ENCODE data around the gene NOTUM. TPM values are rescaled to one million over a fixed set of nuclear protein-coding genes. Genes with fewer than 3 reads are reported as not detected.

Gene NOTUM
- total and polyA plus RNA-seq, 4 donors = 0.19 to 5.4 (median 1.6) TPM

GRCh38 chr17:81978524-81979298 lies 17.7 kb upstream of the NOTUM start:
- Histone ChIP-seq H3K27me3 (ENCODE audit: control insufficient read depth in 4 of 4, insufficient read depth in 4 of 4, low read length in 3 of 4) (no peaks in the 10 kb centered on the region), H3K4me3 (ENCODE audit: low read depth in 1 of 3, low read length in 3 of 3) (peak overlapping the region in 2 of 3 donors; percentile 1 to 91), H3K9me3 (ENCODE audit: control insufficient read depth in 4 of 4, low read length in 3 of 4) (no peaks in the 10 kb centered on the region), H3K27ac (ENCODE audit: low read depth in 1 of 2, low read length in 2 of 2) (peak overlapping the region; percentile 76 to 91), H3K4me1 (ENCODE audit: control insufficient read depth in 4 of 4, insufficient read depth in 4 of 4, low read length in 3 of 4) (peaks cover 6 to 27% (median 21%) of the 10 kb centered on the region in 4 donors), H3K36me3 (ENCODE audit: control insufficient read depth in 4 of 4, insufficient read depth in 3 of 4, low read depth in 1 of 4, low read length in 3 of 4) (peaks cover 0 to 3% (median under 1%) of the 10 kb centered on the region in 4 donors), H3K9ac (ENCODE audit: low read depth in 1 of 2, low read length in 2 of 2) (peak overlapping the region in 1 of 2 donors; percentile 54)
- WGBS = 56% methylated on average over 27 of the region's 27 CpGs
- TF ChIP-seq RXRA (IDR thresholded peaks at IDR 0.05) = peak; percentile 83 to 97
- no peak for TF ChIP-seq REST (IDR thresholded peaks at IDR 0.05)
- no peak for TF ChIP-seq ZBTB33 (IDR thresholded peaks at IDR 0.05)
- peak; percentile 45 for TF ChIP-seq YY1 (IDR thresholded peaks at IDR 0.05)
- no peak for TF ChIP-seq EGR1 (IDR thresholded peaks at IDR 0.05; ENCODE audit: low read depth in 2 of 2)
- no peak for TF ChIP-seq ATF3 (IDR thresholded peaks at IDR 0.05)
- no peak for TF ChIP-seq NR2F2 (IDR thresholded peaks at IDR 0.05)
- peak; percentile 84 to 88 for TF ChIP-seq HNF4A (conservative IDR thresholded peaks at IDR 0.05)
- TF ChIP-seq SP1 (IDR thresholded peaks at IDR 0.05) = peak; percentile 83
- no peak for TF ChIP-seq JUND (IDR thresholded peaks at IDR 0.05)
- no peak for TF ChIP-seq FOXA2 (IDR thresholded peaks at IDR 0.05)
- TF ChIP-seq MAX (IDR thresholded peaks at IDR 0.05) = no peak
- TF ChIP-seq HNF4G (IDR thresholded peaks at IDR 0.05) = peak; percentile 78
- TF ChIP-seq TAF1 (conservative IDR thresholded peaks at IDR 0.05) = no peak
- no peak for TF ChIP-seq FOXA1 (IDR thresholded peaks at IDR 0.05)
- no peak for TF ChIP-seq GABPA (IDR thresholded peaks at IDR 0.05 in 1 of 2, conservative IDR thresholded peaks at IDR 0.05 in 1 of 2)
- peak in 1 of 2 donors; percentile 31 for TF ChIP-seq RAD21 (IDR thresholded peaks at IDR 0.05)
- TF ChIP-seq CTCF (IDR thresholded peaks at IDR 0.05; ENCODE audit: low read depth, low read length, missing input control) = no peak
- peak; percentile 51 for DNase-seq (ENCODE audit: low spot score)

Data from liver (tissue), 9 donors.